HL-60 (cell line): ENCODE results near the gene HCFC1.
A peak's percentile ranks its signal among the peaks of the same experiment; 100 is the strongest.

Experiments
- DNase-seq, 2 experiments: peaks; one replicate each; pipeline ENCODE4 v3.0.0-alpha.2; 2010 to 2020; ENCODE audit warnings: low read depth in 1 of 2, low spot score in 1 of 2
- H3K27ac ChIP-seq: fragments of 250-450 bp; sonication (Bioruptor Pico); replicated peaks from 2 replicates; pipeline ENCODE4 v1.5.1; 2020; ENCODE audit warnings: mild to moderate bottlenecking, moderate library complexity
- H3K27me3 ChIP-seq: fragments of 250-450 bp; sonication (Bioruptor Pico); 2 replicates; pipeline ENCODE4 v1.5.1; 2021; ENCODE audit warnings: mild to moderate bottlenecking, moderate library complexity; ENCODE audit not compliant: insufficient read depth, poor library complexity, severe bottlenecking
- H3K4me3 ChIP-seq: replicated peaks from 2 replicates; pipeline ENCODE4 v1.5.1; 2011; ENCODE audit warnings: mild to moderate bottlenecking, control low read depth, low read length; ENCODE audit not compliant: insufficient read depth
- GABPA ChIP-seq: IDR thresholded peaks from 2 replicates; pipeline ENCODE4 v1.6.1; 2012; ENCODE audit warnings: low read depth
- POLR2AphosphoS5 ChIP-seq: IDR thresholded peaks from 2 replicates; pipeline ENCODE4 v1.6.1; 2012; ENCODE audit warnings: low read depth
- SPI1 ChIP-seq: IDR thresholded peaks from 2 replicates; pipeline ENCODE4 v1.6.1; 2012; ENCODE audit warnings: low read depth, mild to moderate bottlenecking, borderline replicate concordance
- TF ChIP-seq, protein P1 (sequence below): IDR thresholded peaks from one replicate; pipeline ENCODE4 v1.5.1; 2011; ENCODE audit warnings: low read length, control low read depth, inconsistent platforms; ENCODE audit not compliant: insufficient read depth
- TF ChIP-seq, protein P2 (sequence below): IDR thresholded peaks from 2 replicates; pipeline ENCODE4 v1.6.1; 2012; ENCODE audit warnings: low read depth; ENCODE audit not compliant: insufficient replicate concordance

Gene HCFC1

DNA sequence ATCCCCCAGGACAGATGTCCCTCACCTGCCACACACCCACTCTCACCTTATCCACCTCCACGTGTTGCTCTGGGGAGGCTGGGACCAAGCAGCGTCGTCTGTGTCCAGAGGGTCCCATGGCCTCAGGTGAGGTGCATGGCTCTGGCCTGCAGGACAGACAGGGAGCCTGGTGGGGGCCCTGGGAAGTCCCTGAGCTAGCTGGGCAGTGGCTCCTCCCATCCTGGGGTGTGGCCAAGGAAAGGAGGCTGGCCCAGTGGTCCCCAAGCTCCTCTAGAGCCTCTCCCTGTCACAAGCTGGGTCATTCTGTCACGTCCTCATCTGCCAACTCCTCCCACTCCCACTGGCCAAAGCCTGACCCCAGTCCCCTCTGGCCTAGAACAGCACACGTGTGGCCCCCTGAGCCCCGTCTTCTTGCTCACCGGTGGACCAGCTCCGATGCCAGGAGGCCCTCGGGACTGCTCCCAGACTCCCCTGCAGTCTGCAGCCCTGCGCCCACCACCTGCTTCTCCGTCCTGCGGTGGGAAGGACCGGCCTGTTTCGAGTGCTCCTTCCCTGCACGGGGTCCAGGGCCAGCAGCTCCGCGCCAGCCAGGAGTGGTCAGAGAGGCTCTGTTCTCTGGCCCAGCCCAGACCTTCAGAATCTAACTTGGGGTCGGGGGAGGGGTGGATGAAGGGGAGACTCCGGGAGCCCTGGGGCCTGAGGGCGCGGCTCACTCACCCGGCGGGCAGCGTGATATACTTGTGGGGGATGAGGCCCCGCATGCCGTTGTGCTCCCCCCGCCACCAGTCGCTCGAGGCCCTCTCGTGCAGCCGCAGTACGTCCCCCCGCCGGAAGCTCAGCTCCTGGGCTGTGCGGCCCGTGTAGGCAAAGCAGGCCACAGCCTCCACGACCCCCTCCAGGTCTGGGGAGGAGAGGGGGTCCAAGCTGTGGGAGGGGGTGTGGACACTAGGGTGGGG lies 62.3 kb downstream of the HCFC1 start:
- Histone ChIP-seq H3K27ac (no peak overlapping the region), H3K4me3 (no peak overlapping the region), H3K27me3 (no peaks in the 10 kb centered on the region)
- peak in 1 of 2 experiments; percentile 5 for DNase-seq
- no peak for TF ChIP-seq GABPA
- TF ChIP-seq POLR2AphosphoS5 = no peak
- no peak for TF ChIP-seq SPI1
- TF ChIP-seq, protein P1, sequence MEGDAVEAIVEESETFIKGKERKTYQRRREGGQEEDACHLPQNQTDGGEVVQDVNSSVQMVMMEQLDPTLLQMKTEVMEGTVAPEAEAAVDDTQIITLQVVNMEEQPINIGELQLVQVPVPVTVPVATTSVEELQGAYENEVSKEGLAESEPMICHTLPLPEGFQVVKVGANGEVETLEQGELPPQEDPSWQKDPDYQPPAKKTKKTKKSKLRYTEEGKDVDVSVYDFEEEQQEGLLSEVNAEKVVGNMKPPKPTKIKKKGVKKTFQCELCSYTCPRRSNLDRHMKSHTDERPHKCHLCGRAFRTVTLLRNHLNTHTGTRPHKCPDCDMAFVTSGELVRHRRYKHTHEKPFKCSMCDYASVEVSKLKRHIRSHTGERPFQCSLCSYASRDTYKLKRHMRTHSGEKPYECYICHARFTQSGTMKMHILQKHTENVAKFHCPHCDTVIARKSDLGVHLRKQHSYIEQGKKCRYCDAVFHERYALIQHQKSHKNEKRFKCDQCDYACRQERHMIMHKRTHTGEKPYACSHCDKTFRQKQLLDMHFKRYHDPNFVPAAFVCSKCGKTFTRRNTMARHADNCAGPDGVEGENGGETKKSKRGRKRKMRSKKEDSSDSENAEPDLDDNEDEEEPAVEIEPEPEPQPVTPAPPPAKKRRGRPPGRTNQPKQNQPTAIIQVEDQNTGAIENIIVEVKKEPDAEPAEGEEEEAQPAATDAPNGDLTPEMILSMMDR = no peak

DNA sequence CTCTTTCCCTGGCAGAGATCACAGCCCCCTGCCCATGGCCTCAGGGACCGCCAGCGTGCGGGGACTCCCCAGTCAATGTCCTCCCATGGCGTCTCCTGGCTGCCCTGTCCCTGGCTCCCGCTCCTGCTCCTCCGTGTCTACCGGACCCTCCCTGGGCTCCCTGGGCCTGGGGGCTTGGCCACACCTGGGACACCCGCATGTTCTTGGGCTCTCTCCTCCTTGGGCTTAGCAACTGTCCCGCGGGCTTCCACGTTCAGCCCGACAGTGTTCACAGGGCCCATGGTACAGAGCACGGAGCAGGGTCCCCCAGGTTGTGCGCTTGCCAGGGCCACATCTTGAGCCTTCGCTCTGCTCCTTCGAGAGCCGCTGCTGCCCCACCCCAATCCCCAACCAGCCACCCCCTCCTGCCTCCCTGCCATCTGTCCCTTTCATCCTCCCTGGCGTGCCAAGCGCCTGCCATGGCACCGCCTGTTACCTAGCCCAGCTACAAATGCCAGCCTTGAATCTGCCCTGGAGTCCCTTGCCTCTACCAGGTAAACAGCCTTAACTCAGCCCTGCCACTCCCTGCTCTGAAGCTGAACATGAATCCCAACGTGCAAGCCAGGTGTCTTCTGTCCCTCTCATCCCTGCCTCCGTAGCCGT lies 63.3 kb downstream of the HCFC1 start:
- Histone ChIP-seq H3K4me3 (no peak overlapping the region), H3K27me3 (no peaks in the 10 kb centered on the region), H3K27ac (no peak overlapping the region)
- no peak for DNase-seq
- TF ChIP-seq GABPA = no peak

DNA sequence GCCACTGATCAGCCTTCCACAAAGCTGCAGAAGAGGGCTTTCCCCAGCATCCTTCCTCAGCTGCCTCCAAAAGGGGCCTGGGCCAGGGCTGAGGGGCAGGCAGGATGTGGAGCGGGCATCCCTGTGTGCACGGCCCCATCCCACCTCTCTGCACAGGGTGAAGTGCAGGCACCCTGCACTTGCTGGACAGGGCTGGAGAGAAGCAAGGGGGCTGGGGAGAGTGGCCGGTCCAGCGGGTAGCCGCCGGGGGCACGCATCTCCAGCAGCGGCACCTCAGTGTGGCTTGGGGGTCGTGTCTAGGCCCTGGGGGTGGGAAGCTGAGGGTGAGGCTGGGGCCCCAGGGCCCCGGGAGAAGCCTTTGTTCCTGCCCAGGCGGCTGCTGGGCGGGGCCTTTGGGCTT lies 64.2 kb downstream of the HCFC1 start:
- TF ChIP-seq POLR2AphosphoS5 (no peak), GABPA (no peak), SPI1 (no peak)
- TF ChIP-seq, protein P1 = no peak
- TF ChIP-seq, protein P2, sequence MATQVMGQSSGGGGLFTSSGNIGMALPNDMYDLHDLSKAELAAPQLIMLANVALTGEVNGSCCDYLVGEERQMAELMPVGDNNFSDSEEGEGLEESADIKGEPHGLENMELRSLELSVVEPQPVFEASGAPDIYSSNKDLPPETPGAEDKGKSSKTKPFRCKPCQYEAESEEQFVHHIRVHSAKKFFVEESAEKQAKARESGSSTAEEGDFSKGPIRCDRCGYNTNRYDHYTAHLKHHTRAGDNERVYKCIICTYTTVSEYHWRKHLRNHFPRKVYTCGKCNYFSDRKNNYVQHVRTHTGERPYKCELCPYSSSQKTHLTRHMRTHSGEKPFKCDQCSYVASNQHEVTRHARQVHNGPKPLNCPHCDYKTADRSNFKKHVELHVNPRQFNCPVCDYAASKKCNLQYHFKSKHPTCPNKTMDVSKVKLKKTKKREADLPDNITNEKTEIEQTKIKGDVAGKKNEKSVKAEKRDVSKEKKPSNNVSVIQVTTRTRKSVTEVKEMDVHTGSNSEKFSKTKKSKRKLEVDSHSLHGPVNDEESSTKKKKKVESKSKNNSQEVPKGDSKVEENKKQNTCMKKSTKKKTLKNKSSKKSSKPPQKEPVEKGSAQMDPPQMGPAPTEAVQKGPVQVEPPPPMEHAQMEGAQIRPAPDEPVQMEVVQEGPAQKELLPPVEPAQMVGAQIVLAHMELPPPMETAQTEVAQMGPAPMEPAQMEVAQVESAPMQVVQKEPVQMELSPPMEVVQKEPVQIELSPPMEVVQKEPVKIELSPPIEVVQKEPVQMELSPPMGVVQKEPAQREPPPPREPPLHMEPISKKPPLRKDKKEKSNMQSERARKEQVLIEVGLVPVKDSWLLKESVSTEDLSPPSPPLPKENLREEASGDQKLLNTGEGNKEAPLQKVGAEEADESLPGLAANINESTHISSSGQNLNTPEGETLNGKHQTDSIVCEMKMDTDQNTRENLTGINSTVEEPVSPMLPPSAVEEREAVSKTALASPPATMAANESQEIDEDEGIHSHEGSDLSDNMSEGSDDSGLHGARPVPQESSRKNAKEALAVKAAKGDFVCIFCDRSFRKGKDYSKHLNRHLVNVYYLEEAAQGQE = no peak
- DNase-seq = no peak
- H3K27me3 ChIP-seq = no peaks in the 10 kb centered on the region

DNA sequence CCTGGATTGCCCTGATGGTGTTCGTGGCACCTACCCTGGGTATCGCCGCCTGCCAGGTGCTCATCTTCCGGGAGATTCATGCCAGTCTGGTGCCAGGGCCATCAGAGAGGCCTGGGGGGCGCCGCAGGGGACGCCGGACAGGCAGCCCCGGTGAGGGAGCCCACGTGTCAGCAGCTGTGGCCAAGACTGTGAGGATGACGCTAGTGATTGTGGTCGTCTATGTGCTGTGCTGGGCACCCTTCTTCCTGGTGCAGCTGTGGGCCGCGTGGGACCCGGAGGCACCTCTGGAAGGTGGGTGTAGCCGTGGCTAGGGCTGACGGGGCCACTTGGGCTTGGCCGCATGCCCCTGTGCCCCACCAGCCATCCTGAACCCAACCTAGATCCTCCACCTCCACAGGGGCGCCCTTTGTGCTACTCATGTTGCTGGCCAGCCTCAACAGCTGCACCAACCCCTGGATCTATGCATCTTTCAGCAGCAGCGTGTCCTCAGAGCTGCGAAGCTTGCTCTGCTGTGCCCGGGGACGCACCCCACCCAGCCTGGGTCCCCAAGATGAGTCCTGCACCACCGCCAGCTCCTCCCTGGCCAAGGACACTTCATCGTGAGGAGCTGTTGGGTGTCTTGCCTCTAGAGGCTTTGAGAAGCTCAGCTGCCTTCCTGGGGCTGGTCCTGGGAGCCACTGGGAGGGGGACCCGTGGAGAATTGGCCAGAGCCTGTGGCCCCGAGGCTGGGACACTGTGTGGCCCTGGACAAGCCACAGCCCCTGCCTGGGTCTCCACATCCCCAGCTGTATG lies 65.3 kb downstream of the HCFC1 start:
- DNase-seq = peak; percentile 11 to 32
- Histone ChIP-seq H3K27ac (no peak overlapping the region), H3K4me3 (no peak overlapping the region), H3K27me3 (no peaks in the 10 kb centered on the region)
- TF ChIP-seq POLR2AphosphoS5 = peak; percentile 43
- TF ChIP-seq, protein P2 = no peak

More for the DNA sequence above, 64.2 kb downstream of the HCFC1 start:
- Histone ChIP-seq H3K4me3 (no peak overlapping the region), H3K27ac (no peak overlapping the region)
